PC-9 (cell line): ENCODE measurements around the gene CASQ2. TPM values are rescaled to one million over a fixed set of nuclear protein-coding genes. Genes with fewer than 3 reads are reported as not detected.
A peak's percentile ranks its signal among the peaks of the same experiment; 100 is the strongest.

Experiments used
- BruUV-seq: library from RNA; stranded (reverse); fragments of 400-500 nt; replicated peaks from 2 replicates; lab custom pipeline; 2021; lab: Mats Ljungman, UMichigan
- CTCF ChIA-PET: fragments of 300-600 bp; sonication (Branson Sonifier 250); formaldehyde crosslinking; loops from one replicate; lab custom pipeline; 2022; ENCODE audit warnings: antibody characterized with exemption; lab: Charles Lee
- POLR2A ChIA-PET: fragments of 300-600 bp; sonication (Branson Sonifier 250); formaldehyde crosslinking; loops from one replicate; lab custom pipeline; 2022; ENCODE audit warnings: antibody characterized with exemption; ENCODE audit not compliant: unreplicated experiment; lab: Charles Lee
- DNase-seq, 2 experiments: peaks; one replicate each; pipeline versions ENCODE4 v3.0.0 to v3.0.0-alpha.2; 2015 to 2022; ENCODE audit warnings: mixed read lengths in 1 of 2
- H2AFZ ChIP-seq: fragments of 200-600 bp; sonication (generic); 2 replicates; pipeline ENCODE4 v1.8.1; 2017; ENCODE audit warnings: antibody characterized with exemption
- H3F3A ChIP-seq: fragments of 200-600 bp; sonication (generic); 2 replicates; pipeline ENCODE4 v1.8.1; 2017; ENCODE audit warnings: antibody characterized with exemption, mild to moderate bottlenecking, low read depth; ENCODE audit not compliant: insufficient read depth
- H3K27ac ChIP-seq: fragments of 200-600 bp; sonication (generic); 2 replicates; pipeline ENCODE4 v1.6.1; 2016; ENCODE audit warnings: mixed run types
- H3K27me3 ChIP-seq: fragments of 200-600 bp; sonication (generic); 2 replicates; pipeline ENCODE4 v1.6.1; 2016; ENCODE audit warnings: low read depth, mixed run types; ENCODE audit not compliant: insufficient read depth
- H3K36me3 ChIP-seq: fragments of 200-600 bp; sonication (generic); 2 replicates; pipeline ENCODE4 v1.6.1; 2016; ENCODE audit warnings: low read depth, mixed run types
- H3K4me1 ChIP-seq: fragments of 200-600 bp; sonication (generic); replicated peaks from 2 replicates; pipeline ENCODE4 v1.6.1; 2016; ENCODE audit warnings: mixed run types; ENCODE audit not compliant: insufficient read depth
- H3K4me2 ChIP-seq: fragments of 200-600 bp; sonication (generic); 2 replicates; pipeline ENCODE4 v1.6.1; 2017; ENCODE audit warnings: mixed run types
- H3K4me3 ChIP-seq: fragments of 200-600 bp; sonication (generic); 2 replicates; pipeline ENCODE4 v1.6.1; 2016; ENCODE audit warnings: mixed run types
- H3K79me2 ChIP-seq: fragments of 200-600 bp; sonication (generic); 2 replicates; pipeline ENCODE4 v1.6.1; 2017; ENCODE audit warnings: low read depth, mixed run types
- H3K9me2 ChIP-seq: fragments of 200-600 bp; sonication (generic); 2 replicates; pipeline ENCODE4 v1.8.1; 2017; ENCODE audit warnings: mild to moderate bottlenecking; ENCODE audit not compliant: insufficient read depth
- H3K9me3 ChIP-seq: fragments of 200-600 bp; sonication (generic); 2 replicates; pipeline ENCODE4 v1.8.1; 2016; ENCODE audit warnings: low read depth; ENCODE audit not compliant: insufficient read depth
- H4K20me1 ChIP-seq: fragments of 200-600 bp; sonication (generic); 2 replicates; pipeline ENCODE4 v1.8.1; 2017; ENCODE audit not compliant: insufficient read depth
- EZH2 ChIP-seq: fragments of 200-600 bp; sonication (generic); IDR thresholded peaks from 2 replicates; pipeline ENCODE4 v1.8.0; 2017; ENCODE audit warnings: antibody characterized with exemption, low read depth
- intact Hi-C: fragments of 100-400 bp; cut with micrococcal nuclease; formaldehyde crosslinking; loops from one replicate; pipeline ENCODE4 v1.10.0; 2022; ENCODE audit not compliant: unreplicated experiment
- total RNA-seq: library from RNA; stranded (reverse); gene quantifications from 2 replicates; pipeline ENCODE4 v1.2.3, GENCODE V29; 2021
- TF ChIP-seq, protein P1 (sequence below): fragments of 200-600 bp; sonication (generic); conservative IDR thresholded peaks from 2 replicates; pipeline ENCODE4 v1.6.1; 2017; ENCODE audit warnings: mixed run types, antibody characterized with exemption, mild to moderate bottlenecking, moderate library complexity

The CASQ2 gene
- total RNA-seq, 1 experiment from 2014 or later = not detected

DNA sequence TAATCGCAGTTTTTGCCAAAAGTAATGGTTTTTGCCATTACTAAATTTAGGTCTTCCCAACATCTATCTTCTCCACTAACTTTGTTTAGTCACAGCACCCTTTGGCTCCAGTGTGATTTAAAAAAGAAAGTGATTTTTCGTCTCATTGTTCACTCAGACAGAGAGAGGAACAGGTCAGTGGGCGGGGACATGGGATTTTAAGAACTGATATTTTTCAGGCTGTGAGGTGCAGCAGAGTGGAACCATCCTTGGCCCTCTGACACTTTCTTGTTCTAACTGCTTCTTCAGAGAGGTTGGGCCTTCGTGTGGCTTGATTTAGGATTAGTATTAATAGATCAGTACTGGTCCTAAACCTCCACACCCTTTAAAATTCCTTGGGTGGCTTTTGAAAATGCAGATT, 38.8 kb downstream of the CASQ2 start:
- intact Hi-C loops = no loop called here
- POLR2A ChIA-PET = no interaction called here
- Histone ChIP-seq H3K27ac (no peak overlapping the region), H3K4me2 (no peak overlapping the region), H3K4me1 (peaks cover 21% of the 10 kb centered on the region), H4K20me1 (no peaks in the 10 kb centered on the region), H3K9me2 (no peaks in the 10 kb centered on the region), H3F3A (peaks cover 18% of the 10 kb centered on the region; the same call in 1 of the 2 replicates), H3K4me3 (no peak overlapping the region), H3K9me3 (no peaks in the 10 kb centered on the region), H3K79me2 (no peaks in the 10 kb centered on the region), H3K36me3 (no peaks in the 10 kb centered on the region), H3K27me3 (no peaks in the 10 kb centered on the region), H2AFZ (no peak overlapping the region)
- TF ChIP-seq, protein P1, sequence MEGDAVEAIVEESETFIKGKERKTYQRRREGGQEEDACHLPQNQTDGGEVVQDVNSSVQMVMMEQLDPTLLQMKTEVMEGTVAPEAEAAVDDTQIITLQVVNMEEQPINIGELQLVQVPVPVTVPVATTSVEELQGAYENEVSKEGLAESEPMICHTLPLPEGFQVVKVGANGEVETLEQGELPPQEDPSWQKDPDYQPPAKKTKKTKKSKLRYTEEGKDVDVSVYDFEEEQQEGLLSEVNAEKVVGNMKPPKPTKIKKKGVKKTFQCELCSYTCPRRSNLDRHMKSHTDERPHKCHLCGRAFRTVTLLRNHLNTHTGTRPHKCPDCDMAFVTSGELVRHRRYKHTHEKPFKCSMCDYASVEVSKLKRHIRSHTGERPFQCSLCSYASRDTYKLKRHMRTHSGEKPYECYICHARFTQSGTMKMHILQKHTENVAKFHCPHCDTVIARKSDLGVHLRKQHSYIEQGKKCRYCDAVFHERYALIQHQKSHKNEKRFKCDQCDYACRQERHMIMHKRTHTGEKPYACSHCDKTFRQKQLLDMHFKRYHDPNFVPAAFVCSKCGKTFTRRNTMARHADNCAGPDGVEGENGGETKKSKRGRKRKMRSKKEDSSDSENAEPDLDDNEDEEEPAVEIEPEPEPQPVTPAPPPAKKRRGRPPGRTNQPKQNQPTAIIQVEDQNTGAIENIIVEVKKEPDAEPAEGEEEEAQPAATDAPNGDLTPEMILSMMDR = no peak
- no peak for TF ChIP-seq EZH2
- CTCF ChIA-PET = no interaction called here
- BruUV-seq = no TSS peak
- no peak for DNase-seq

DNA sequence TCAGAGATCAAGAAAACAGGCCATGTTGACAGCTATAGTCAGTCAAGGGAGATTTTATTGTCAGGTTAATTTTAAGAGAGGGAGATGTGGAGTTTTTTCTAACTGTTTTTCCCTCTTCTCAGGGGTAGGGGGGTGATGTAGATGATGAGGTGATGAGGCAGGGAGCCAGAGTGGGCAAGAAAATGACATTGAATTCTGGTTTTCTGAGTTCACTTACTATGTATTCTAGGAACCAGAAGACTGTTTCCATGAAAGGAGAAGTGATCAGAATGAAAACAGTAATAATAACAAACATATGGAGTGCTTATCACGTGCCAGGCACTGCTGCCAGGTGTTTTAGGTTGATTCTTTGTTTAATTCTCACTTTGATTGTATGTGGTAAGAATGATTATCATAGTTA, 40.2 kb downstream of the CASQ2 start:
- CTCF ChIA-PET = interaction anchor here (0.9 to 1.0 kb wide), 2 partner anchors 22 to 253 kb away, joined by 4 read pairs; no protein-coding TSS in a partner anchor
- H3K79me2 ChIP-seq = no peaks in the 10 kb centered on the region
- H3K4me3 ChIP-seq = no peak overlapping the region
- intact Hi-C loops = no loop called here
- no peaks in the 10 kb centered on the region for H4K20me1 ChIP-seq
- no peak for DNase-seq
- peaks cover 21% of the 10 kb centered on the region for H3K4me1 ChIP-seq
- H2AFZ ChIP-seq = peak overlapping the region; percentile 49; the same call in 1 of the 2 replicates
- no peak for TF ChIP-seq EZH2
- TF ChIP-seq, protein P1 = no peak
- POLR2A ChIA-PET = interaction anchor here (0.6 to 0.8 kb wide), 2 partner anchors 13 to 14 kb away, joined by 3 read pairs; no protein-coding TSS in a partner anchor
- H3K27ac ChIP-seq = peak overlapping the region; percentile 41
- BruUV-seq = no TSS peak
- no peaks in the 10 kb centered on the region for H3K9me3 ChIP-seq
- H3K9me2 ChIP-seq = no peaks in the 10 kb centered on the region
- H3K27me3 ChIP-seq = no peaks in the 10 kb centered on the region
- H3K4me2 ChIP-seq = peak overlapping the region; percentile 55
- H3F3A ChIP-seq = peaks cover 18% of the 10 kb centered on the region; the same call in 1 of the 2 replicates
- no peaks in the 10 kb centered on the region for H3K36me3 ChIP-seq

DNA sequence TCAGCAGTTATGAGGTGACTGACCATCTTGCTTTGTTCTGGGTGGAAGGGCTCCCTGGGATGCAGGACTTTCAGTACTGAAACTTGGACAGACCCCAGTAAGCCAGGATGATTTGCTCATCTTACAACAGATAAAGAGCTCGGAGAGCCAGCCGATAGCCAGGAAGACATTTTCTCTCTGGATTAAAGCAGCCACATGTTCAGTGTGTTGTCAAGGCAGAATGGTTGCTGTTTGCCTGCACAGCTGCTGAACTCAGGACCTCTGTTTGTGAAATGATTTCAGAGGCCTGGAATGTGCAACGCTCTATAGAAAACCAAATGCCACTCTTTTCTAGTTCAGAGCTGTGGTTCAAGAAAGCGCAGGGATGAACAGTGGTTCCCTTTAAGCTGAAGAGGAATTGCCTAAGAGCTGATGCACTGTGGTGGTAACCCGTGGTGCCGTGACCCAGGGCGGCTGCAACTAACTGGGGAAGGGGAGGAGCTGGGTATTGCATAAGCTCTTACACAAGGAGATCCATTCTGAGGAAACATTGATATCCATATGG, 40.7 kb downstream of the CASQ2 start:
- Histone ChIP-seq H3K27ac (peak overlapping the region; percentile 41), H3K4me1 (peaks cover 21% of the 10 kb centered on the region), H3K79me2 (no peaks in the 10 kb centered on the region), H3K9me2 (no peaks in the 10 kb centered on the region), H3K9me3 (no peaks in the 10 kb centered on the region), H3K4me2 (peak overlapping the region; percentile 55), H3K36me3 (no peaks in the 10 kb centered on the region), H4K20me1 (no peaks in the 10 kb centered on the region), H2AFZ (peak overlapping the region; percentile 49; the same call in 1 of the 2 replicates), H3F3A (peaks cover 18% of the 10 kb centered on the region; the same call in 1 of the 2 replicates), H3K4me3 (no peak overlapping the region), H3K27me3 (no peaks in the 10 kb centered on the region)
- peak; percentile 36 to 85 for DNase-seq
- TF ChIP-seq, protein P1 = no peak
- no peak for TF ChIP-seq EZH2
- no TSS peak for BruUV-seq
- ChIA-PET POLR2A (interaction anchor here (0.6 to 0.8 kb wide), 2 partner anchors 13 to 14 kb away, joined by 3 read pairs; no protein-coding TSS in a partner anchor), CTCF (interaction anchor here (0.9 to 1.0 kb wide), 2 partner anchors 21 to 254 kb away, joined by 4 read pairs; no protein-coding TSS in a partner anchor)
- intact Hi-C loops = no loop called here
